Spinal cord (tissue), 10 donors: Measurements from ENCODE around the gene MRTFA. TPM values are rescaled to one million over a fixed set of nuclear protein-coding genes. Genes with fewer than 3 reads are reported as not detected.

Source experiments
- DNase-seq, 6 donors: peaks; one replicate each; pipeline versions ENCODE4 v3.0.0 to v3.0.0-alpha.2; 2013 to 2015; ENCODE audit warnings: low spot score in 6 of 6, low read depth in 4 of 6
- H3K27ac ChIP-seq: one replicate; pipeline ENCODE4 v1.5.1; 2013; ENCODE audit warnings: low read depth, low read length, control low read depth
- H3K27me3 ChIP-seq: one replicate; pipeline ENCODE4 v1.6.1; 2013; ENCODE audit warnings: low read length; ENCODE audit not compliant: control insufficient read depth, insufficient read depth
- H3K36me3 ChIP-seq: one replicate; pipeline ENCODE4 v1.6.1; 2013; ENCODE audit warnings: low read length; ENCODE audit not compliant: control insufficient read depth, insufficient read depth
- H3K4me1 ChIP-seq: one replicate; pipeline ENCODE4 v1.6.1; 2013; ENCODE audit warnings: low read length; ENCODE audit not compliant: control insufficient read depth, insufficient read depth
- H3K4me3 ChIP-seq: one replicate; pipeline ENCODE4 v1.5.1; 2013; ENCODE audit warnings: low read depth, low read length, control low read depth
- H3K9me3 ChIP-seq: one replicate; pipeline ENCODE4 v1.6.1; 2013; ENCODE audit warnings: low read length; ENCODE audit not compliant: control insufficient read depth, insufficient read depth
- WGBS: methylation state at CpG from one replicate; pipeline ENCODE4 v1.1.5; 2013; ENCODE audit warnings: missing lambda C conversion rate; ENCODE audit not compliant: insufficient coverage; 5-methylcytosine and 5-hydroxymethylcytosine counted together
- polyA plus RNA-seq, 2 donors: library from polyadenylated mRNA; unstranded; fragments of 120-200 nt; gene quantifications; one replicate each; pipeline ENCODE4 v1.2.1, GENCODE V29; 2013; ENCODE audit not compliant: insufficient read length in 2 of 2
- total RNA-seq, 2 donors: library from RNA; depleted of rRNA in 1 of 2; stranded (reverse); fragments of 120-200 nt in 1 of 2; fragments of >200 nt in 1 of 2; gene quantifications; one replicate each; pipeline versions ENCODE4 v1.2.3 to v1.2.4, GENCODE V29; 2013 to 2014
- donor health status: healthy.

MRTFA gene
- total and polyA plus RNA-seq, 4 donors = 19.2 to 42.0 (median 34.0) TPM

GRCh38 chr22:40524392-40525249 is 111.9 kb downstream of the MRTFA start:
- H3K4me1 ChIP-seq = no peaks in the 10 kb centered on the region
- no peak overlapping the region for H3K27ac ChIP-seq
- WGBS = no CpG with 5 or more reads among the region's 9 CpGs
- no peaks in the 10 kb centered on the region for H3K9me3 ChIP-seq
- H3K27me3 ChIP-seq = no peaks in the 10 kb centered on the region
- no peaks in the 10 kb centered on the region for H3K36me3 ChIP-seq
- no peak for DNase-seq
- H3K4me3 ChIP-seq = no peak overlapping the region

DNA sequence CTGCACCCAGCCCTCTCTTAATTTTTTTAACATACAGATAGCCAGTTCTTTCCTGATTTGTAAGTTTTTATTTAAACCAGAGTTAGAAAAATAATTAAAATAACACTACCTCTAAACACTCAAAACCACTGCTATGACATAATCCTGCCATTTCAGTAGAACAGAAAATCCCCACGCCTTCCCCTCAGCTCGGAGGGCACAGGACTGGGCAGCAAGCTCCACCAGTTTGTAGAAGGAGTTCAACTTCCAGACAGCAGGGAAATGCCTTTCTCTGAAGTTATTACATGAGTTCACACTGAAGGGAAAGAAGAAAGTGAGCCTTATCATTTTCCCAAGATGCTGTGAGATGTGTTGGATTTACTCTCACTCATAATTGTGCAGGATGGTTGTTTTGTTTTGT is 114.4 kb downstream of the MRTFA start:
- DNase-seq = no peak
- H3K4me1 ChIP-seq = no peaks in the 10 kb centered on the region
- no peak overlapping the region for H3K4me3 ChIP-seq
- H3K9me3 ChIP-seq = no peaks in the 10 kb centered on the region
- H3K27me3 ChIP-seq = no peaks in the 10 kb centered on the region
- no CpG with 5 or more reads among the region's 2 CpGs for WGBS
- H3K36me3 ChIP-seq = no peaks in the 10 kb centered on the region
- H3K27ac ChIP-seq = no peak overlapping the region

GRCh38 chr22:40521046-40521445 is 115.5 kb downstream of the MRTFA start:
- no CpG with 5 or more reads among the region's 1 CpG for WGBS
- Histone ChIP-seq H3K4me1 (no peaks in the 10 kb centered on the region), H3K36me3 (no peaks in the 10 kb centered on the region), H3K9me3 (no peaks in the 10 kb centered on the region), H3K27me3 (no peaks in the 10 kb centered on the region), H3K4me3 (no peak overlapping the region), H3K27ac (no peak overlapping the region)
- DNase-seq = no peak

DNA sequence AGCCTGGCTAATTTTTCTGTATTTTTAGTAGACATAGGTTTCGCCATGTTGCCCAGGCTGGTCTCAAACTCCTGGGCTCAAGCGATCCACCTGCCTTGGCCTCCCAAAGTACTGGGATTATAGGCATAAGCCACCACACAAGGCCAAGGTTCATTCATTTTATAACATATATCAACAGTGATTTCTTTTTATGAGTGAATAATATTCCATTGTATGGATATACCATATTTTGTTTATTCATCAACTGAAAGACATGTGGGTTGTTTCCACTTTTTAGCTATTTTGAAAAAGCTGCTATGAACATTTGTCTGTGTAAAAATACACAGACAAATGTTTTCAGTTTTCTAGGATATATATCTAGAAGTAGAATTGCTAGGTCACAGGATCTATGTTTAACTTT is 116.0 kb downstream of the MRTFA start:
- Histone ChIP-seq H3K27ac (no peak overlapping the region), H3K9me3 (no peaks in the 10 kb centered on the region), H3K27me3 (no peaks in the 10 kb centered on the region), H3K4me3 (no peak overlapping the region), H3K36me3 (no peaks in the 10 kb centered on the region), H3K4me1 (no peaks in the 10 kb centered on the region)
- DNase-seq = no peak
- WGBS = no CpG with 5 or more reads among the region's 2 CpGs

GRCh38 chr22:40519948-40520331 is 116.6 kb downstream of the MRTFA start:
- Histone ChIP-seq H3K36me3 (peaks cover 3% of the 10 kb centered on the region), H3K27me3 (no peaks in the 10 kb centered on the region), H3K4me1 (no peaks in the 10 kb centered on the region), H3K9me3 (no peaks in the 10 kb centered on the region), H3K27ac (no peak overlapping the region), H3K4me3 (no peak overlapping the region)
- WGBS = 100% methylated on average over 1 of the region's 3 CpGs
- no peak for DNase-seq

DNA sequence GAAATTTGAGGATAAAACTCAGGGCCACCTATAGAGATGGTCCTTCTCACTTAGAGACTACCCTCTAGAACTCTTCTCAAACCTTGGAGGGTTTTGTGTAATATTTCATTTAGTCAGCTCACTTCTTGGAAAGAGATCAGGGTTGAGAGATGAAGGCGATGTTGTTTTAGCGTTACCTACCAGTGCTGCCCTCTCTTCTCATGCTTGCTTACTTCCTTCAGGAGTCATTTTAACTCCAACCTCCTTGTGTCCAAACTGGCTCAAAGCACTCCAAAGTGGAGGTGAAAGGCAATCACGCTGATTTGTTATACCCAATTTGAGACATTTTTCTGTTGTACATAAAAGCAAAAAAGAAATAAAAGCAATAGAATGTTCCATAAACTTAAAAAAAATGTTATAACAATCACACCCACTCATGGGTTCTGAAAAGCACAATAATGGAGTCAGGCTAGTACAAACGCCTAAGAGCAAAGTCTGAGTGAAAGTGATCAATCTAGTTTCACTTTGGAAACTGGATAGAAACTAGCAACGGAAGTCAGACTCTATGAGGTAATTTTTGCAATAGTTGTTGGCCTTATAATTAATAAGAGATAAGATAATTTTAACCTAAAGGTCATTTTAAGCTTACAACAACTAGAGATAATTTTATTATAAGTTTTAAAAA is 117.1 kb downstream of the MRTFA start:
- DNase-seq = no peak
- H3K4me3 ChIP-seq = no peak overlapping the region
- no peaks in the 10 kb centered on the region for H3K27me3 ChIP-seq
- WGBS = no CpG with 5 or more reads among the region's 5 CpGs
- H3K4me1 ChIP-seq = no peaks in the 10 kb centered on the region
- no peaks in the 10 kb centered on the region for H3K9me3 ChIP-seq
- H3K27ac ChIP-seq = no peak overlapping the region
- peaks cover 3% of the 10 kb centered on the region for H3K36me3 ChIP-seq

GRCh38 chr22:40518840-40519239 is 117.7 kb downstream of the MRTFA start:
- H3K4me1 ChIP-seq = no peaks in the 10 kb centered on the region
- WGBS = no CpG with 5 or more reads among the region's 4 CpGs

DNA sequence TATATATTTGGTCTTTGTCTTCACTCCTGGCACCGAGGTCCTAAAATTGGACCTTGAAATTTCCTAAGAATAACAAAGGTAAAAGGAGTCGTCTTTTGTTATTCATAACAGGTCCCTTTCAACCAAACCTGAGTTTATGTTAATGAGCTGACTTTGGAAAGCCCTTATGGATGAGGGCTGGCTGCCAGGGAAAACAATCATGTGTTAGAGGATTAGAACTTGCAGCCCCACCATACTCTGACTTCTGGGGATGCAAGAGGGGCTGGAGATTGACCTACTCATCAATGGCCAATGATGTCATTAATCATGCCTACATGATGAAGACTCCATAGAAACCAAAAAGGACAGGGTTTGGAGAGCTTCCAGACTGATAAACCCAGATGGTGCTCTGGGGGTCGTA is 118.9 kb downstream of the MRTFA start:
- DNase-seq = no peak
- Histone ChIP-seq H3K27me3 (no peaks in the 10 kb centered on the region), H3K9me3 (no peaks in the 10 kb centered on the region), H3K4me3 (no peak overlapping the region), H3K4me1 (no peaks in the 10 kb centered on the region), H3K36me3 (peaks cover 3% of the 10 kb centered on the region), H3K27ac (no peak overlapping the region)
- WGBS = no CpG with 5 or more reads among the region's 3 CpGs

More at GRCh38 chr22:40518840-40519239, 117.7 kb downstream of the MRTFA start:
- DNase-seq = no peak
- H3K9me3 ChIP-seq = no peaks in the 10 kb centered on the region
- peaks cover 3% of the 10 kb centered on the region for H3K36me3 ChIP-seq
- no peaks in the 10 kb centered on the region for H3K27me3 ChIP-seq
- no peak overlapping the region for H3K4me3 ChIP-seq
- H3K27ac ChIP-seq = no peak overlapping the region

GRCh38 chr22:40516416-40516815 is 120.1 kb downstream of the MRTFA start:
- H3K9me3 ChIP-seq = no peaks in the 10 kb centered on the region
- WGBS = no CpG with 5 or more reads among the region's 3 CpGs
- H3K4me1 ChIP-seq = no peaks in the 10 kb centered on the region
- DNase-seq = no peak
- H3K27me3 ChIP-seq = no peaks in the 10 kb centered on the region
- no peak overlapping the region for H3K27ac ChIP-seq
- H3K36me3 ChIP-seq = peaks cover 3% of the 10 kb centered on the region
- H3K4me3 ChIP-seq = no peak overlapping the region
